GM21576 (cell line): ENCODE data around the gene EGR1.
"Not testable (repeated sequence)": the region's sequence is repeated elsewhere in the genome, so short reads cannot be mapped to it uniquely, and the experiment has no call there.

Experiments
- ATAC-seq: cut with Tn5 transposase; IDR thresholded peaks from one replicate; pipeline ENCODE4 v1.9.1; 2021; ENCODE audit warnings: mild to moderate bottlenecking, moderate library complexity; ENCODE audit not compliant: unreplicated experiment

Gene EGR1

GRCh38 chr5:138506370-138507306, 41.4 kb downstream of the EGR1 start:
- ATAC-seq, result no peak

- ATAC-seq, result not testable (repeated sequence)
Measured at GRCh38 chr5:138507485-138507884, 42.2 kb downstream of the EGR1 start.

GRCh38 chr5:138508958-138509357, 43.7 kb downstream of the EGR1 start:
- ATAC-seq, result no peak

GRCh38 chr5:138514021-138514420, 48.7 kb downstream of the EGR1 start:
- no peak for ATAC-seq

- ATAC-seq, result no peak
Measured at GRCh38 chr5:138515556-138516245, 50.4 kb downstream of the EGR1 start.

GRCh38 chr5:138517437-138517836, 52.2 kb downstream of the EGR1 start:
- ATAC-seq, result no peak
